Endothelial cell (in vitro differentiated cells): ENCODE data around the gene CAPN9. TPM values are rescaled to one million over a fixed set of nuclear protein-coding genes. Genes with fewer than 3 reads are reported as not detected.

Source experiments
- DNase-seq: peaks from one replicate; pipeline ENCODE4 v3.0.0; 2021; ENCODE audit warnings: low spot score
- H3K27ac Mint-ChIP-seq: one replicate; pipeline ENCODE4 v1.8.0; 2021; ENCODE audit warnings: mixed read lengths, inconsistent platforms; ENCODE audit not compliant: unreplicated experiment
- H3K27me3 Mint-ChIP-seq: one replicate; pipeline ENCODE4 v1.8.0; 2021; ENCODE audit warnings: mild to moderate bottlenecking, moderate library complexity, mixed read lengths, inconsistent platforms; ENCODE audit not compliant: unreplicated experiment
- H3K36me3 Mint-ChIP-seq: one replicate; pipeline ENCODE4 v1.8.0; 2021; ENCODE audit warnings: mild to moderate bottlenecking, low read depth, mixed read lengths, inconsistent platforms; ENCODE audit not compliant: unreplicated experiment
- H3K4me1 Mint-ChIP-seq: one replicate; pipeline ENCODE4 v1.8.0; 2021; ENCODE audit warnings: mild to moderate bottlenecking, mixed read lengths, inconsistent platforms; ENCODE audit not compliant: unreplicated experiment
- H3K4me3 Mint-ChIP-seq: one replicate; pipeline ENCODE4 v1.8.0; 2021; ENCODE audit warnings: mild to moderate bottlenecking, mixed read lengths, inconsistent platforms; ENCODE audit not compliant: unreplicated experiment
- H3K9me3 Mint-ChIP-seq: one replicate; pipeline ENCODE4 v1.8.0; 2021; ENCODE audit warnings: mixed read lengths, inconsistent platforms; ENCODE audit not compliant: unreplicated experiment
- total RNA-seq: library from RNA; stranded (reverse); fragmentation: NEBNext Ultra II Directional; extraction: Animal tissue kit (Norgen Biotek cat#: 25700); gene quantifications from one replicate; pipeline ENCODE4 v1.2.1, GENCODE V29; 2021; ENCODE audit not compliant: unreplicated experiment
- TF ChIP-seq, protein P1 (sequence below): fragments of 200-600 bp; sonication (generic); IDR thresholded peaks from one replicate; pipeline ENCODE4 v1.5.0; 2021; ENCODE audit warnings: antibody characterized with exemption; ENCODE audit not compliant: unreplicated experiment

CAPN9 gene
- total RNA-seq, 1 donor from 2014 or later, result not detected

DNA sequence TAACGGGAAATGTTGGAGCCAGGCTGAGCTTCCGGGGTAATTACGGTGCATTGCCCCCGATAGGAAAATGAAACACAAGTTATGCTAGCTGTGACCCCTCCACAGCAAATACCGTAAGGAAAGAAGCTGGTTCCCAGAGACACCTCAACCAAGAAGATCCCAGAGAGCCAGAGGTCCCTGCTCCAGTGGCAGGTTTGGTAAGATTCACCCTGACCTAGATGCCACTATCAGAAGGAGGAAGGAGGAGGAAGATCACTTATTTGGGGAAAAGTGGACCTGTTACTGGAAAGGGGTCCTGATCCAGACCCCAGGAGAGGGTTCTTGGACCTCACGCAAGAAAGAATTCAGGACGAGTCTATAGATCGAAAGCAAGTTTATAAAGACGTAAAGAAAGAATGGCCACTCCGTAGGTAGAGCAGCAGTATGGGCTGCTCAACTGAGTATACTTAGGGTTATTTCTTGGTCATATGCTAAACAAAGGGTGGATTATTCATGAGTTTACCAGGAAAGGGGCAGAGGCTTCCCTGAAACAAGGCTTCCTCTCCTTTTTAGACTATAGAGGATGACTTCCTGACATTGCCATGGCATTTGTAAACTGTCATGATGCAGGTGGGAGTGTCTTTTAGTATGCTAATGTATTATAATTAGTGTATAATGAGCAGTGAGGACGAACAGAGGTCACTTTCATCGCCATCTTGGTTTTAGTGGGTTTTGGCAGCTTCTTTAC, 7.5 kb upstream of the CAPN9 start:
- peaks cover 1% of the 10 kb centered on the region for H3K27me3 Mint-ChIP-seq
- H3K36me3 Mint-ChIP-seq, result no peaks in the 10 kb centered on the region
- peaks cover 4% of the 10 kb centered on the region for H3K4me1 Mint-ChIP-seq
- no peak overlapping the region for H3K27ac Mint-ChIP-seq
- no peaks in the 10 kb centered on the region for H3K9me3 Mint-ChIP-seq
- DNase-seq, result no peak
- no peak overlapping the region for H3K4me3 Mint-ChIP-seq
- TF ChIP-seq, protein P1, sequence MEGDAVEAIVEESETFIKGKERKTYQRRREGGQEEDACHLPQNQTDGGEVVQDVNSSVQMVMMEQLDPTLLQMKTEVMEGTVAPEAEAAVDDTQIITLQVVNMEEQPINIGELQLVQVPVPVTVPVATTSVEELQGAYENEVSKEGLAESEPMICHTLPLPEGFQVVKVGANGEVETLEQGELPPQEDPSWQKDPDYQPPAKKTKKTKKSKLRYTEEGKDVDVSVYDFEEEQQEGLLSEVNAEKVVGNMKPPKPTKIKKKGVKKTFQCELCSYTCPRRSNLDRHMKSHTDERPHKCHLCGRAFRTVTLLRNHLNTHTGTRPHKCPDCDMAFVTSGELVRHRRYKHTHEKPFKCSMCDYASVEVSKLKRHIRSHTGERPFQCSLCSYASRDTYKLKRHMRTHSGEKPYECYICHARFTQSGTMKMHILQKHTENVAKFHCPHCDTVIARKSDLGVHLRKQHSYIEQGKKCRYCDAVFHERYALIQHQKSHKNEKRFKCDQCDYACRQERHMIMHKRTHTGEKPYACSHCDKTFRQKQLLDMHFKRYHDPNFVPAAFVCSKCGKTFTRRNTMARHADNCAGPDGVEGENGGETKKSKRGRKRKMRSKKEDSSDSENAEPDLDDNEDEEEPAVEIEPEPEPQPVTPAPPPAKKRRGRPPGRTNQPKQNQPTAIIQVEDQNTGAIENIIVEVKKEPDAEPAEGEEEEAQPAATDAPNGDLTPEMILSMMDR, result no peak

DNA sequence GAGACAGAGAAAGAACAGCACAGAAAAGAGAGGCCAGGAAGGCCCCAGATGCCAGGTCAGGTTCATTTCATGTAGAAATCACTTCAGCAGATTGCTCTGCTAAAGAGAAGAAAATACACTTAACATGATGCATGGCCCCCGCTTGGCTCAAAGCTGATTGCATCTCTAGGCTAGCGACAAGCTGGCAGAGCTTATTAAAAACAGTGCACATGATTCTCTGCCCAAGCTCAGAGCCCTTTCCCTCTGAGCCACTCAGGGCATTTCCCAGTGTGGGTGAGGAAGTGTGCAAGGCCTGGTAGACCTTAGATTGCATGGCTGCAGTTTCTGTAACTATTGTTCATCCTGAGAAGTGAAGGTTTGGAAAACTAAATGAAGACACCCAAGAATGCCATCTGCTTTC, 3.3 kb upstream of the CAPN9 start:
- DNase-seq, result no peak
- Mint-ChIP-seq H3K4me3 (no peak overlapping the region), H3K27ac (no peak overlapping the region), H3K27me3 (peaks cover 5% of the 10 kb centered on the region), H3K4me1 (peaks cover 4% of the 10 kb centered on the region), H3K36me3 (no peaks in the 10 kb centered on the region), H3K9me3 (no peaks in the 10 kb centered on the region)
- TF ChIP-seq, protein P1, result no peak

DNA sequence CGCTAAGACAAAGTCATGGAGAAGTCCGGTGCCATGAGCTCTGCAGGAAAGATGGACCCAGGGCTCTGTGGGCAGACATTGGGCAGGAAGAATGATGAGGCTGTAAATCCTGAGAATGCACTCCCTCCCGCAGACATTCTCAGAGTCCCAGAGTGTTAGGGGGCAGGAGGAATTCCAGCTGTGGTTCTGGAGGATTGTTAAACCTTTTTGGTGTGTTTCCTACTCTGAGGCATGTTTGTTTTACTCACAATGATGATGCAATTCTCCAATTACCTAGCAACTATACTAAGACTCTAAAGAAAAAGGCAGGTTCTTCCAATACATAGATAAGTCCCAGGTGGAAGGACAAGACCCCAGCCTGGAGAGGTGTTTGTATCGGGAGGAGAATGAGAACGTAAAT, 2.8 kb upstream of the CAPN9 start:
- DNase-seq, result no peak
- Mint-ChIP-seq H3K9me3 (no peaks in the 10 kb centered on the region), H3K4me1 (peaks cover 4% of the 10 kb centered on the region), H3K36me3 (no peaks in the 10 kb centered on the region), H3K27me3 (peaks cover 5% of the 10 kb centered on the region), H3K4me3 (no peak overlapping the region), H3K27ac (no peak overlapping the region)
- TF ChIP-seq, protein P1, result no peak

DNA sequence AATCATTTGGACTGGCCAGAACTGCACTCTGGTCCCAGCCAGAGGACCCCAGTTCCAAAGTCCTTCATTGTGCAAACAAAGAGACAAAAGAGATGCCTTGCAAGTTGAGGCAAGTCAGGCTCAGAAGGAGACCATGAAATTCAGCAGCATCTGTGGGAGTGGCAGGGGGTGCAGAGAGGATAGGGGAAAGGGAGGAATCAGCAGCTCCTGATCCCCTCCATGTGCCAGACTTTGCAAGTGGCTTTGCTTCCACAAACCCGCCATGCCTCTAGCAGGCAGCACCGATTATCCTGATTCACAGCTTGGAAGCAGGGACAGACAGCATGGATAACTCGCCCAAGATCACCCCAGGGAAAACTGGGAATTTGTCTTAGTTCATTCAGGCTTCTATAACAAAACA, 2.1 kb upstream of the CAPN9 start:
- no peak overlapping the region for H3K4me3 Mint-ChIP-seq
- TF ChIP-seq, protein P1, result no peak
- H3K27ac Mint-ChIP-seq, result no peak overlapping the region
- peaks cover 5% of the 10 kb centered on the region for H3K27me3 Mint-ChIP-seq
- no peak for DNase-seq
- H3K4me1 Mint-ChIP-seq, result peaks cover 4% of the 10 kb centered on the region
- H3K36me3 Mint-ChIP-seq, result no peaks in the 10 kb centered on the region
- H3K9me3 Mint-ChIP-seq, result no peaks in the 10 kb centered on the region

DNA sequence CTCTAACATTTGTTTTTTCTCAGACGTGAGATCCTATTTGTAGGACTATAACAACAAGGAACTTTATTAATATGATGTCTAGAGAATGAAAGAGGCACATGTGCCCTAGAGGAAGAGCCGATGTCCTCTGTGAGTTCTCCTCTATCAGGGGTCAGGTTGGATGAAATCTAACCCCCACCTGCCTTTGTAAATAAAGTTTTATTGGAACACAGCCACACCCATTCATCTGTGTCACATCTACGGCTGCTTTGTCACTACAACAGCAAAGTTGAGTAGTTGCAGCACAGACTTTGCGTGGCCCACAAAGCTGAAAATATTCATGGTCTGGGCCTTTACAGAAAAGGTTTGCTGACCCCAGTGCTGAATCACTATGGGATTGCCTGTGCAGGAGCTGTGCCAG, 571 bp upstream of the CAPN9 start:
- H3K4me1 Mint-ChIP-seq, result peaks cover 4% of the 10 kb centered on the region
- H3K27me3 Mint-ChIP-seq, result peaks cover 14% of the 10 kb centered on the region
- H3K27ac Mint-ChIP-seq, result no peak overlapping the region
- no peak for DNase-seq
- H3K9me3 Mint-ChIP-seq, result no peaks in the 10 kb centered on the region
- H3K4me3 Mint-ChIP-seq, result no peak overlapping the region
- H3K36me3 Mint-ChIP-seq, result no peaks in the 10 kb centered on the region
- TF ChIP-seq, protein P1, result no peak
